WTC11 (cell line): ENCODE measurements around the gene FHOD3.

ENCODE experiments used
- CBFB ChIP-seq: sonication (generic); formaldehyde crosslinking; IDR thresholded peaks from 2 replicates; pipeline ENCODE4 v1.8.1; 2022; ENCODE audit warnings: mild to moderate bottlenecking, low read depth, missing genetic modification reagents
- MXD4 ChIP-seq: fragments of 250-450 bp; sonication (Bioruptor Pico); IDR thresholded peaks from 2 replicates; pipeline ENCODE4 v1.8.0; 2021; ENCODE audit warnings: mild to moderate bottlenecking, moderate library complexity, borderline replicate concordance
- MYBL2 ChIP-seq: sonication (generic); formaldehyde crosslinking; IDR thresholded peaks from 2 replicates; pipeline ENCODE4 v1.8.1; 2023; ENCODE audit warnings: mild to moderate bottlenecking, moderate library complexity, missing genetic modification reagents
- SP1 ChIP-seq: sonication (generic); formaldehyde crosslinking; conservative IDR thresholded peaks from 2 replicates; pipeline ENCODE4 v1.8.1; 2022; ENCODE audit warnings: missing genetic modification reagents
- TCF7 ChIP-seq: sonication (generic); formaldehyde crosslinking; IDR thresholded peaks from 2 replicates; pipeline ENCODE4 v1.8.0; 2022; ENCODE audit warnings: mild to moderate bottlenecking, low read depth, missing genetic modification reagents, moderate library complexity
- ZNF263 ChIP-seq: sonication (generic); formaldehyde crosslinking; IDR thresholded peaks from 2 replicates; pipeline ENCODE4 v1.8.1; 2022; ENCODE audit warnings: low read depth, mild to moderate bottlenecking, moderate library complexity, missing genetic modification reagents
- TF ChIP-seq, protein P1 (sequence below): sonication (generic); formaldehyde crosslinking; IDR thresholded peaks from 2 replicates; pipeline ENCODE4 v1.8.0; 2022; ENCODE audit warnings: missing genetic modification reagents
- TF ChIP-seq, protein P2 (sequence below): fragments of 200-600 bp; IDR thresholded peaks from 2 replicates; pipeline ENCODE4 v1.8.0; 2022; ENCODE audit warnings: antibody characterized with exemption
- TF ChIP-seq, protein P3 (sequence below): sonication (generic); formaldehyde crosslinking; IDR thresholded peaks from 2 replicates; pipeline ENCODE4 v1.8.1; 2023; ENCODE audit warnings: mild to moderate bottlenecking, missing genetic modification reagents, moderate library complexity
- TF ChIP-seq, protein P4 (sequence below): fragments of 250-450 bp; sonication (Bioruptor Pico); IDR thresholded peaks from 2 replicates; pipeline ENCODE4 v1.8.0; 2021; ENCODE audit warnings: mild to moderate bottlenecking
- TF ChIP-seq, protein P5 (sequence below): sonication (generic); formaldehyde crosslinking; IDR thresholded peaks from 2 replicates; pipeline ENCODE4 v1.8.0; 2022; ENCODE audit warnings: mild to moderate bottlenecking, missing genetic modification reagents
- TF ChIP-seq, protein P6 (sequence below): fragments of 250-450 bp; sonication (Bioruptor Pico); IDR thresholded peaks from 2 replicates; pipeline ENCODE4 v1.9.0; 2021; ENCODE audit warnings: mild to moderate bottlenecking, borderline replicate concordance

DNA sequence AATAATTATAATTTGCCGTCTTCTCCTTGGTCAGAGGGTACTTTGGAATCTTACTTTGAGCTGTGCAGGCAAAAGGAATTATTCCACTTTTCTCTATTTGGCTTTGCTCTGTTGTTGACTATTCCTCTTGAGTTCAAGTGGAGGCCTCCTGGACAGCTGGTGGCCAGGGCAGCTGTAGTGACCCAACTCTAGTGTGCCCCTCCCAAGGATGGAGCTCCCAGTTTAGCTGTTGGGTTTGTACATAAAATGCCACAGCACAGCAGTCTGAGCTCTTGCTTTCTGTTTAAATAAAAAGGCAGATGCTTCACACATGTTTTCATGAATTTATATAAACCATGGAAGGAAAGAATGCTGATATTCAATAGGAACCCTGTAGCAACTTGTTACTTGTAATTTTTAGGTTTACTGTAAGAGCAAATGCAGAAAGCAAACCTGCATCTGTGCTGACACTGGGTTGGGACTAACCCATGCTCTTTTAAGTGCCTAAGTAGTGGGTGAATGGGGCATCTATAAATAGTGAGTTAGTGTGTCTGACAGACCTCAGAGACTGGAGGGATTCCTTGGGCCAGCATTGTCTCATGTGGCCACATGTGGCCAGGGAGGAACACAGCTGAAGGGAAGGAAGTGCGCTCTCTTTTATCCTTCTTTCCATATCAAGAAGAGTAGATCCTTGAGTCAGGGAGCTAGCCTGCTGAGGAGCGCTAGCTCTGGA is 121.8 kb downstream of the FHOD3 start:
- no peak for TF ChIP-seq TCF7 (CRISPR knock-in tag)
- TF ChIP-seq, protein P1, sequence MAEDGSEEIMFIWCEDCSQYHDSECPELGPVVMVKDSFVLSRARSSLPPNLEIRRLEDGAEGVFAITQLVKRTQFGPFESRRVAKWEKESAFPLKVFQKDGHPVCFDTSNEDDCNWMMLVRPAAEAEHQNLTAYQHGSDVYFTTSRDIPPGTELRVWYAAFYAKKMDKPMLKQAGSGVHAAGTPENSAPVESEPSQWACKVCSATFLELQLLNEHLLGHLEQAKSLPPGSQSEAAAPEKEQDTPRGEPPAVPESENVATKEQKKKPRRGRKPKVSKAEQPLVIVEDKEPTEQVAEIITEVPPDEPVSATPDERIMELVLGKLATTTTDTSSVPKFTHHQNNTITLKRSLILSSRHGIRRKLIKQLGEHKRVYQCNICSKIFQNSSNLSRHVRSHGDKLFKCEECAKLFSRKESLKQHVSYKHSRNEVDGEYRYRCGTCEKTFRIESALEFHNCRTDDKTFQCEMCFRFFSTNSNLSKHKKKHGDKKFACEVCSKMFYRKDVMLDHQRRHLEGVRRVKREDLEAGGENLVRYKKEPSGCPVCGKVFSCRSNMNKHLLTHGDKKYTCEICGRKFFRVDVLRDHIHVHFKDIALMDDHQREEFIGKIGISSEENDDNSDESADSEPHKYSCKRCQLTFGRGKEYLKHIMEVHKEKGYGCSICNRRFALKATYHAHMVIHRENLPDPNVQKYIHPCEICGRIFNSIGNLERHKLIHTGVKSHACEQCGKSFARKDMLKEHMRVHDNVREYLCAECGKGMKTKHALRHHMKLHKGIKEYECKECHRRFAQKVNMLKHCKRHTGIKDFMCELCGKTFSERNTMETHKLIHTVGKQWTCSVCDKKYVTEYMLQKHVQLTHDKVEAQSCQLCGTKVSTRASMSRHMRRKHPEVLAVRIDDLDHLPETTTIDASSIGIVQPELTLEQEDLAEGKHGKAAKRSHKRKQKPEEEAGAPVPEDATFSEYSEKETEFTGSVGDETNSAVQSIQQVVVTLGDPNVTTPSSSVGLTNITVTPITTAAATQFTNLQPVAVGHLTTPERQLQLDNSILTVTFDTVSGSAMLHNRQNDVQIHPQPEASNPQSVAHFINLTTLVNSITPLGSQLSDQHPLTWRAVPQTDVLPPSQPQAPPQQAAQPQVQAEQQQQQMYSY (CRISPR knock-in tag), result no peak
- TF ChIP-seq, protein P2, sequence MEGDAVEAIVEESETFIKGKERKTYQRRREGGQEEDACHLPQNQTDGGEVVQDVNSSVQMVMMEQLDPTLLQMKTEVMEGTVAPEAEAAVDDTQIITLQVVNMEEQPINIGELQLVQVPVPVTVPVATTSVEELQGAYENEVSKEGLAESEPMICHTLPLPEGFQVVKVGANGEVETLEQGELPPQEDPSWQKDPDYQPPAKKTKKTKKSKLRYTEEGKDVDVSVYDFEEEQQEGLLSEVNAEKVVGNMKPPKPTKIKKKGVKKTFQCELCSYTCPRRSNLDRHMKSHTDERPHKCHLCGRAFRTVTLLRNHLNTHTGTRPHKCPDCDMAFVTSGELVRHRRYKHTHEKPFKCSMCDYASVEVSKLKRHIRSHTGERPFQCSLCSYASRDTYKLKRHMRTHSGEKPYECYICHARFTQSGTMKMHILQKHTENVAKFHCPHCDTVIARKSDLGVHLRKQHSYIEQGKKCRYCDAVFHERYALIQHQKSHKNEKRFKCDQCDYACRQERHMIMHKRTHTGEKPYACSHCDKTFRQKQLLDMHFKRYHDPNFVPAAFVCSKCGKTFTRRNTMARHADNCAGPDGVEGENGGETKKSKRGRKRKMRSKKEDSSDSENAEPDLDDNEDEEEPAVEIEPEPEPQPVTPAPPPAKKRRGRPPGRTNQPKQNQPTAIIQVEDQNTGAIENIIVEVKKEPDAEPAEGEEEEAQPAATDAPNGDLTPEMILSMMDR, result no peak
- TF ChIP-seq MYBL2 (CRISPR knock-in tag), result no peak
- no peak for TF ChIP-seq ZNF263 (CRISPR knock-in tag)
- TF ChIP-seq SP1 (CRISPR knock-in tag), result no peak
- TF ChIP-seq, protein P3, sequence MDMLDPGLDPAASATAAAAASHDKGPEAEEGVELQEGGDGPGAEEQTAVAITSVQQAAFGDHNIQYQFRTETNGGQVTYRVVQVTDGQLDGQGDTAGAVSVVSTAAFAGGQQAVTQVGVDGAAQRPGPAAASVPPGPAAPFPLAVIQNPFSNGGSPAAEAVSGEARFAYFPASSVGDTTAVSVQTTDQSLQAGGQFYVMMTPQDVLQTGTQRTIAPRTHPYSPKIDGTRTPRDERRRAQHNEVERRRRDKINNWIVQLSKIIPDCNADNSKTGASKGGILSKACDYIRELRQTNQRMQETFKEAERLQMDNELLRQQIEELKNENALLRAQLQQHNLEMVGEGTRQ (CRISPR knock-in tag), result no peak
- no peak for TF ChIP-seq CBFB
- TF ChIP-seq MXD4 (CRISPR knock-in tag), result no peak
- TF ChIP-seq, protein P4, sequence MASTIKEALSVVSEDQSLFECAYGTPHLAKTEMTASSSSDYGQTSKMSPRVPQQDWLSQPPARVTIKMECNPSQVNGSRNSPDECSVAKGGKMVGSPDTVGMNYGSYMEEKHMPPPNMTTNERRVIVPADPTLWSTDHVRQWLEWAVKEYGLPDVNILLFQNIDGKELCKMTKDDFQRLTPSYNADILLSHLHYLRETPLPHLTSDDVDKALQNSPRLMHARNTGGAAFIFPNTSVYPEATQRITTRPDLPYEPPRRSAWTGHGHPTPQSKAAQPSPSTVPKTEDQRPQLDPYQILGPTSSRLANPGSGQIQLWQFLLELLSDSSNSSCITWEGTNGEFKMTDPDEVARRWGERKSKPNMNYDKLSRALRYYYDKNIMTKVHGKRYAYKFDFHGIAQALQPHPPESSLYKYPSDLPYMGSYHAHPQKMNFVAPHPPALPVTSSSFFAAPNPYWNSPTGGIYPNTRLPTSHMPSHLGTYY (CRISPR knock-in tag), result no peak
- TF ChIP-seq, protein P5, sequence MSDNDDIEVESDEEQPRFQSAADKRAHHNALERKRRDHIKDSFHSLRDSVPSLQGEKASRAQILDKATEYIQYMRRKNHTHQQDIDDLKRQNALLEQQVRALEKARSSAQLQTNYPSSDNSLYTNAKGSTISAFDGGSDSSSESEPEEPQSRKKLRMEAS (CRISPR knock-in tag), result no peak
- TF ChIP-seq, protein P6, sequence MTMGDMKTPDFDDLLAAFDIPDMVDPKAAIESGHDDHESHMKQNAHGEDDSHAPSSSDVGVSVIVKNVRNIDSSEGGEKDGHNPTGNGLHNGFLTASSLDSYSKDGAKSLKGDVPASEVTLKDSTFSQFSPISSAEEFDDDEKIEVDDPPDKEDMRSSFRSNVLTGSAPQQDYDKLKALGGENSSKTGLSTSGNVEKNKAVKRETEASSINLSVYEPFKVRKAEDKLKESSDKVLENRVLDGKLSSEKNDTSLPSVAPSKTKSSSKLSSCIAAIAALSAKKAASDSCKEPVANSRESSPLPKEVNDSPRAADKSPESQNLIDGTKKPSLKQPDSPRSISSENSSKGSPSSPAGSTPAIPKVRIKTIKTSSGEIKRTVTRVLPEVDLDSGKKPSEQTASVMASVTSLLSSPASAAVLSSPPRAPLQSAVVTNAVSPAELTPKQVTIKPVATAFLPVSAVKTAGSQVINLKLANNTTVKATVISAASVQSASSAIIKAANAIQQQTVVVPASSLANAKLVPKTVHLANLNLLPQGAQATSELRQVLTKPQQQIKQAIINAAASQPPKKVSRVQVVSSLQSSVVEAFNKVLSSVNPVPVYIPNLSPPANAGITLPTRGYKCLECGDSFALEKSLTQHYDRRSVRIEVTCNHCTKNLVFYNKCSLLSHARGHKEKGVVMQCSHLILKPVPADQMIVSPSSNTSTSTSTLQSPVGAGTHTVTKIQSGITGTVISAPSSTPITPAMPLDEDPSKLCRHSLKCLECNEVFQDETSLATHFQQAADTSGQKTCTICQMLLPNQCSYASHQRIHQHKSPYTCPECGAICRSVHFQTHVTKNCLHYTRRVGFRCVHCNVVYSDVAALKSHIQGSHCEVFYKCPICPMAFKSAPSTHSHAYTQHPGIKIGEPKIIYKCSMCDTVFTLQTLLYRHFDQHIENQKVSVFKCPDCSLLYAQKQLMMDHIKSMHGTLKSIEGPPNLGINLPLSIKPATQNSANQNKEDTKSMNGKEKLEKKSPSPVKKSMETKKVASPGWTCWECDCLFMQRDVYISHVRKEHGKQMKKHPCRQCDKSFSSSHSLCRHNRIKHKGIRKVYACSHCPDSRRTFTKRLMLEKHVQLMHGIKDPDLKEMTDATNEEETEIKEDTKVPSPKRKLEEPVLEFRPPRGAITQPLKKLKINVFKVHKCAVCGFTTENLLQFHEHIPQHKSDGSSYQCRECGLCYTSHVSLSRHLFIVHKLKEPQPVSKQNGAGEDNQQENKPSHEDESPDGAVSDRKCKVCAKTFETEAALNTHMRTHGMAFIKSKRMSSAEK, result no peak
